Jurkat, Clone E6-1 (cell line): Measurements from ENCODE around the gene SLC36A2.

Experiments used
- DNase-seq: peaks from one replicate; pipeline ENCODE4 v3.0.0-alpha.2; 2011; ENCODE audit warnings: low read depth, low spot score
- H3K4me3 ChIP-seq: 2 replicates; pipeline ENCODE4 v1.5.1; 2011; ENCODE audit warnings: mild to moderate bottlenecking, low read length, control low read depth, moderate library complexity

SLC36A2 gene

GRCh38 chr5:151293624-151294023 is 53.7 kb downstream of the SLC36A2 start:
- DNase-seq: no peak
- H3K4me3 ChIP-seq: no peak overlapping the region

DNA sequence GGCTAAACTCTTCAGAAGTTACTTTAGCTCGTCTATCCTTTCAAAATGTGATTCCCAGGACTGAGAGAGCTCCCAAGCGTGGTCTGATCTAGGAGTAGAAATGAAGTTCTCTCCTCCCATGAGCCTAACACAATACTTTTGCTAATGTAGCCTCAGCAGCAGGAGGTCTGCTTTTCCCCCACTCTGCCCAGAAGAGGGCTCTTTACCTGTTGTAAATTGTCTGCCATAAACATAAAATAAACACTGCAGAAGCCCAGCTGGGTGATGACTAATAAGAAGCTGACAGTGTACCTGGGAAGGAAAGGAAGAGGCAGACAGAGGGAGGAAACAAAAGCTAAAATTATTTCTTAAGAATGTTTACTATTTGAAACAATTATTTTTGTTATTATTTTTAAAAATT is 59.2 kb downstream of the SLC36A2 start:
- peak; percentile 19 for DNase-seq
- H3K4me3 ChIP-seq: no peak overlapping the region

GRCh38 chr5:151286246-151286645 is 61.1 kb downstream of the SLC36A2 start:
- DNase-seq: no peak
- H3K4me3 ChIP-seq: no peak overlapping the region

- no peak for DNase-seq
- no peak overlapping the region for H3K4me3 ChIP-seq
Measured at GRCh38 chr5:151285683-151286082, 61.7 kb downstream of the SLC36A2 start.

DNA sequence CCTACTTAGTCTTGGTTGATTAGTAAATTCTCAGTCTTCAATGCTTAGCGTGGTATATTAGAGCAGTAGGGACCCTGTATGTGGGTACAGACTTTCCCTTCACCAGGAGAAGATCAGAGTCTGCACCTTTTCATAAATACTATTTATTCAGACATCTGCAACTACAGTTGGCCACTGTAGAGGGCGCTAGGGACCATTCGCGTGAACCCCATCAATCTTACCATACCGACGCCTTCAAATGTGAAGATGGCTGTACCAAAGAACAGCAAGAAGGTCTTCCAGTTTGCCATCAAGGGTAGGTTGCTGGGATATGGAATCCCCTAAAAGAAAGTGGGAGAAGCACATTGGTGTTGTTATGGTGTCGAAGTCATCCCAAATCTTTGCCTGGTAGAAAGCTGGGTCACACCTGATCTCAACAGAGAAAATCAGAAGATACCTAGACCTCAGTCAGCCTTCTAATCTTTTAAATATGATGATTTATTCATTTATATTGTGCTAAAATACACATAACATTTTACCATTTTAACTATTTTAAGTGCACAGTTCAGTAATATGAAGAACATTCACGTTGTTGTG is 62.9 kb downstream of the SLC36A2 start:
- peak; percentile 9 for DNase-seq
- no peak overlapping the region for H3K4me3 ChIP-seq

DNA sequence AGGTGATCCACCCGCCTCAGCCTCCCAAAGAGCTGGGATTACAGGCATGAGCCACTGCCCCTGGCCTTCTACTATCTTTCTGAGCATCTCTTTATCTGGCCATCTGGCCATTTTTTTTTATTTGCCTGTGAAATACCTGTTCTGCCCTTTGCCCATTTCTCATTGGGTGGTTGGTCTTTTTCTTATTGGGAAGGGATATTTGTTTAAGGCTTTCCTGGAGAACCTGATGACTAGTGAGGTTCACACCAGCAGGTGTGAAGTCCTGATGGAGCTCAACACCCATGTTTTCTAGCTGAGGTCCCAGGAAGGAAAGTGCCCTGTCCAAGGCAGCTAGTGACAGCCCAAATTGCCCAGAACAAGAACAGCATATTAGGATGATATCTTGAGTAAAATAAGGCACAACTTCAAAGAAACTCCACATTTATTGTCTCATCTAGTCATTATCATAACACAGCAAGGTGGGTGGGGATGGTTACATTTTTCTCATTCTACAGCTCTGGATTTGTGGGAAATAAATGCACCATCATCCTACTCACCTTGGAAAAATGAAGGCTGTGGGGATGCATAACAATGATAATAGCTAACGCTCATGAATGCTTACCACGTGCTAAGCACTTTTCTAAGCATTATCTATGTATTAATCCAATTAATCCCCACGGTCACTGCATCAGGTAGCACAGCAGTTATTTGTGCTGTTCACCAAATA is 64.1 kb downstream of the SLC36A2 start:
- no peak overlapping the region for H3K4me3 ChIP-seq
- no peak for DNase-seq

- DNase-seq: no peak
- no peak overlapping the region for H3K4me3 ChIP-seq
Measured at GRCh38 chr5:151281001-151281639, 66.2 kb downstream of the SLC36A2 start.

- H3K4me3 ChIP-seq: no peak overlapping the region
- DNase-seq: no peak
Measured at GRCh38 chr5:151280443-151280842, 66.9 kb downstream of the SLC36A2 start.

- no peak for DNase-seq
- H3K4me3 ChIP-seq: no peak overlapping the region
Measured at GRCh38 chr5:151278845-151279244, 68.5 kb downstream of the SLC36A2 start.

DNA sequence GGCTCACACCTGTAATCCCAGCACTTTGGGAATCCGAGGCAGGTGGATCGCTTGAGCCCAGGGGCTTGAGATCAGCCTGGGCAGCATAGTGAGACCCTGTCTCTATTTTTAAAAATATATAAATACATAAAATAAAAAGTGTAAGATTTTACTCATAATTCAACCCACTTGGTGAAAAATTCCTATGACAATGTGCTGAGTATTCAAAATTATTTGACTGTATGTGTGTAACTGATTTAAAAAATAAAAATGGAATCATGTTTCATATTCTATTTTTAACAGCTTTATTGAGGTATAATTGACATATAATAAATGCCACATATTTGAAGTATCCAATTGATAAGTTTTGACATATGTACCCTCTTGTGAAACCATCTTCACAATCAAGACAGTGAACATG is 71.6 kb downstream of the SLC36A2 start:
- DNase-seq: no peak
- no peak overlapping the region for H3K4me3 ChIP-seq

DNA sequence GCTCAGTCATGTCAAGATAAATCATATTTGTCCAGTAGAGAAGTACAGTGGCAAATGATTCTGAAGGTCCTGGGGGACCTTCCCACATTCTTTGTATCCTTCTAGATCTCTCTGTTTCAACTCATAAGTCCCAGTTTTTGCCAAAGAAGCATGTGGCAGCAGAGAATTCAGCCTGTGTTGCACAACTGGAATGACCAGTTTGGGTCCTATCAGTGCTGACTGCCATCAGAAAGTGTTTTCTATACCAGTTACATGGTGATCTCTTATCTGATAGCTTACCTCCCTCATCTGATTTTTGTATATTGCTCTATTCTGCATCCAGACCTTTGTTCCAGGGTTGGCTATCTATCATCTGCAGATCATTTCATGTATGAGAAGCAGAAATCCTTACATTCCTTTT is 72.7 kb downstream of the SLC36A2 start:
- no peak overlapping the region for H3K4me3 ChIP-seq
- DNase-seq: no peak

GRCh38 chr5:151271336-151271735 is 76.0 kb downstream of the SLC36A2 start:
- H3K4me3 ChIP-seq: no peak overlapping the region
- no peak for DNase-seq

DNA sequence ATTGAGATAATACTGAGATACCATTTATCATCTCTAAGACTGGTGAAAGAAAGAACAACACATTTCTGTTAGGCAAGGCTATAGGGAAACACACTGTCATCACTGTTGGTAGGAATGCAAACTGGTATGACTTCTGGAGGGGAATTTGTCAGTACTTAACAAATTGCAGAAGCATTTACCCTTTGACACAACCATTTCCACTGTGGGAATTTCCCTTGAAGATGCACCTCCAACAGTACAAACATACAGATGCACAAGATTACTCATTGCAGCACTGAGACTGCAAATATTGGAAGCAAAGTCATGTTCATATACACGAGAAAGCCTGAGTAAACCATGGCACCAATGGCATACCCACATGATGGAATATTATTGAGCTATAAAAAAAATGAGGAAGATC is 76.8 kb downstream of the SLC36A2 start:
- H3K4me3 ChIP-seq: no peak overlapping the region
- no peak for DNase-seq

- no peak for DNase-seq
- H3K4me3 ChIP-seq: no peak overlapping the region
Measured at GRCh38 chr5:151267491-151268260, 79.7 kb downstream of the SLC36A2 start.
